ENCODE data around the gene DZIP1.

- TF ChIP-seq ZNF274 (IDR thresholded peaks at IDR 0.05; ENCODE audit: low read depth, low read length), result no peak
- no peak for TF ChIP-seq EZH2 (IDR thresholded peaks at IDR 0.05)
- TF ChIP-seq CTCF (IDR thresholded peaks at IDR 0.05 in 2 of 3, conservative IDR thresholded peaks at IDR 0.05 in 1 of 3; ENCODE audit: borderline replicate concordance in 1 of 3, insufficient read depth in 1 of 3, low read depth in 2 of 3, low read length in 2 of 3), result no peak
- no peak for TF ChIP-seq FOSL1 (IDR thresholded peaks at IDR 0.05; ENCODE audit: low read depth)
- TF ChIP-seq POLR2A (IDR thresholded peaks at IDR 0.05; ENCODE audit: borderline replicate concordance, extremely low read depth, insufficient read depth, insufficient read length), result no peak
- TF ChIP-seq POLR2AphosphoS5 (IDR thresholded peaks at IDR 0.05; ENCODE audit: low read depth, low read length), result no peak
- TF ChIP-seq SIN3A (IDR thresholded peaks at IDR 0.05; ENCODE audit: low read depth), result no peak
- TF ChIP-seq SP1 (IDR thresholded peaks at IDR 0.05; ENCODE audit: low read depth), result no peak
- no peak for TF ChIP-seq ZBTB33 (IDR thresholded peaks at IDR 0.05; ENCODE audit: extremely low read depth, insufficient replicate concordance, low read length)
- TF ChIP-seq ATF3 (IDR thresholded peaks at IDR 0.05), result no peak
- no peak for TF ChIP-seq SRF (IDR thresholded peaks at IDR 0.05; ENCODE audit: low read depth)
- TF ChIP-seq YY1 (IDR thresholded peaks at IDR 0.05; ENCODE audit: extremely low read depth, insufficient replicate concordance, low read depth, low read length), result no peak
These were observed 45.0 kb upstream of the DZIP1 start for GRCh38 chr13:95689582-95689926.

All from HCT116 (cell line).